A549 treated with DMSO at 1 μM for 4 hours (cell line): Measurements from ENCODE around the gene MRPL50. TPM values are rescaled to one million over a fixed set of nuclear protein-coding genes. Genes with fewer than 3 reads are reported as not detected.

Experiments used
- total RNA-seq: library from RNA; stranded (reverse); fragments of 200-300 nt; extraction: Qiagen RNA extraction; gene quantifications from 5 replicates; pipeline ENCODE4 v1.2.3, GENCODE V29; 2022; ENCODE audit warnings: low read depth

MRPL50 gene
- 14.2 to 16.8 TPM (median 15.9 TPM) in 5 replicates for total RNA-seq

GRCh38 chr9:101398068-101398929 is at the start of gene MRPL50, which contains the start of gene ZNF189:
Gene MRPL50, minus strand, starts transcription at chr9:101398618. Its CDS starts 26 bp downstream, at chr9:101398592.
Gene ZNF189, plus strand, starts transcription at chr9:101398851. Its CDS starts 306 bp downstream, at chr9:101399157.

GRCh38 chr9:101435601-101436079 is 37.2 kb upstream of the MRPL50 start, which contains the start of gene ALDOB:
Gene ALDOB, minus strand, starts transcription at chr9:101435774. Its CDS starts 4,887 bp downstream, at chr9:101430887.

GRCh38 chr9:101384873-101385536 is 13.4 kb downstream of the MRPL50 start, which contains the start of gene BAAT:
Gene BAAT, minus strand, starts transcription at chr9:101385006. Its CDS starts 13,602 bp downstream, at chr9:101371404.

Other genes with a start within 250 kb of the MRPL50 start
- gene BAAT, start 13.6 kb downstream of the MRPL50 start, total RNA-seq = 0.40 to 0.67 TPM (median 0.57 TPM) in 5 replicates
- 6.2 to 9.0 TPM (median 7.4 TPM) in 5 replicates for gene ZNF189, start 233 bp upstream of the MRPL50 start, total RNA-seq
- not detected in 5 replicates for gene ALDOB, start 37.2 kb upstream of the MRPL50 start, total RNA-seq
- gene RNF20, start 135.2 kb upstream of the MRPL50 start, total RNA-seq = 21.1 to 26.5 TPM (median 26.0 TPM) in 5 replicates
- gene PPP3R2, start 196.4 kb upstream of the MRPL50 start, total RNA-seq = not detected in 5 replicates